ENCODE data around the gene ETV3.
A peak's percentile ranks its signal among the peaks of the same experiment; 100 is the strongest.
"Not testable (repeated sequence)": the region's sequence is repeated elsewhere in the genome, so short reads cannot be mapped to it uniquely, and the experiment has no call there.

ETV3 gene

GRCh38 chr1:157138220-157139051 lies at the start of gene ETV3:
Gene ETV3 (minus strand): TSS chr1:157138395. CDS start chr1:157136352, 2,043 bp downstream.
- peak; percentile 79 for DNase-seq (ENCODE audit: low read depth)

- no peak for DNase-seq (ENCODE audit: low read depth)
Observed at GRCh38 chr1:157186281-157186992, 48.2 kb upstream of the ETV3 start.

DNA sequence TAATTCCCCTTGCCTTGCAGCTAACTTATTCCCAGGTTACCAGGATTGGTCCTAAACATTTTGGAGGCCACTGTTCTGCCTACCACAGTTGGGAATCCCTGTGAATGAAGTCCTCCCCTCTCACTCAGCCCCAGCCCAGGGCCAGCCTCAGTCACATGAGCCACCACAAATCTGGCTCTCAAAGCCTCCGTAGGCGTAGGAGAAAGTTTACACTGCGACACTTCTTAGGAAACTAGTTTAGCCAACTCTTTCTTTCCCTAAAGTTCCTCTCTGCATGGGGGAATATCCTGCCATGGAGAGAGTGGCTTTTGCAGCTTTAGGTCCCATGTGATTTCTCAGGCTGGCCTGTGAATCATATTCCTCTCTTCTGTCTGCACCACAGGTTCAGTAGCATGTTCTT lies 45.7 kb upstream of the ETV3 start:
- DNase-seq (ENCODE audit: low read depth), result no peak

DNA sequence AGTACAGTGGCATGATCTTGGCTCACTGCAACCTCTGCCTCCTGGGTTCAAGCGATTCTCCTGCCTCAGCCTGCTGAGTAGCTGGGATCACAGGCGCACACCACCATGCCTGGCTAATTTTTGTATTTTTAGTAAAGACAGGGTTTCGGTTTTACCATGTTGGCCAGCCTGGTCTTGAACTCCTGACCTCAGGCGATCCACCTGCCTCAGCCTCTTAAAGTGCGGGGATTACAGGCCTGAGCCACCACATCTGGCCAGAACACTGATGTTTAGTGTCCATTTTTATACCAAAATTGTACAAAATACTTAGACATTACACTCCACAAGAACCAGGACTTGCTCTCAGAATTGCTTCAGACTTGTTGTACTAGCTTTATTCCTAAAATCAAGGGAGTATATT lies 44.2 kb upstream of the ETV3 start:
- not testable (repeated sequence) for DNase-seq (ENCODE audit: low read depth)

- no peak for DNase-seq (ENCODE audit: low read depth)
Observed at GRCh38 chr1:157181790-157182189, 43.6 kb upstream of the ETV3 start.

DNA sequence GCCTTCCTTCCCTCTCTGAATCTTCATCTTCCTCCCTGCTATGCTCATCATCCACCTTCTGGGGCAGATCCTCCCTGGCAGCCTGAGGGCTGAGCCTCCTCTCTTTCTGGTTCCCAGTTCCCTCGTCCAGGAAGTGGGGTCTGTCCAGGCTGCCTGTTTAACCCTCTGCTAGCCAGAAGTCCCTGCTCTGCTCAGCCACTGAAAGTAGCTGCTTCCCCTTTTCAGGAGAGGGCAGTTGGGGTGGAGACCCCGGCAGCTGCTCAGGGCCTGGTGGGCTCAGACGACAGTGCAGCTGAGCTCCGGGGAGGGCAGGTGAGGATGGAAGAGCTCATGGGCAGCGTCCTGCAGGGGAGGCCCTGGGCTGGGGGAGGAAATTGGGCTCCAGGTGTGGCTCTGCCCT lies 43.1 kb upstream of the ETV3 start:
- DNase-seq (ENCODE audit: low read depth), result no peak

DNA sequence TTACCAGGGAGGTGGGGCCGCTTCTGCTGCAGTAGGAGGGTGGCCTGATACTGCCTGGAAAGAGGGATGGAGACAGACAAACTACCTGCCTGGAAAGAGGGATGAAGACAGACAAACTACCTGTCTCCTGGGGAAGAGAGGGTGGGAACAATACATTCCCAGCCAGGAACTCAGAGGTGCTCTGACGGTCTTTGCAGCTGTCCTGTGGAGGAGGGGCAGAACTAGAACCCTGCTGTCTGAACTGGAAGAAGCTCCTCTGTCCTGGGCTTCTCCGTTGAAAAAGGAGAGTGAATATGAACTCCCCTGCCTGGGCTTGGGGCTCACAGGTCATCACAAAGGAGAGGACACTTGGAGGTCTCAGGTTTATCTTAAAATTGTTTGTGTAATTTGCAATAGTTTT lies 40.3 kb upstream of the ETV3 start:
- no peak for DNase-seq (ENCODE audit: low read depth)

GRCh38 chr1:157177733-157178394 lies 39.7 kb upstream of the ETV3 start:
- DNase-seq (ENCODE audit: low read depth), result no peak

GRCh38 chr1:157176591-157177121 lies 38.5 kb upstream of the ETV3 start:
- DNase-seq (ENCODE audit: low read depth), result no peak

DNA sequence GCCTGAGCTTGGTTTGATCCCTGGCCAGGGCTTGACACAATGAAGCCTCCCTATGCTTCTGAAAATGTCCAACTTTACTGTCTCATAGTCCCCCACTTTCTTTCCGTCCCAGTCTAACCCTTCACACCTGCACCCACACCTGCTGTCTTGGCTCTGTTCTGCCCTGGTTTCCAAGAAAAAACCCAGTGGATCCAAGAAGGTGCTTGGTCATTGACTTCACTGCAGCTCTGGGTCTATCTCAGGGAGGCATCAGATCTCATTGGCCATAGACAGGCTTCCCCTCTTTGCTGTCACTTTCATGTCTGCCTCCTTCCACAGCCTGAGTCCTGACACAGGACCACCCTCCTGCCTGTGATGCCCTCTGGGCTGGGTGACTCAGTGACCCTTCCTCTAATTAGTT lies 37.8 kb upstream of the ETV3 start:
- no peak for DNase-seq (ENCODE audit: low read depth)

- DNase-seq (ENCODE audit: low read depth), result no peak
Observed at GRCh38 chr1:157173900-157174410, 35.8 kb upstream of the ETV3 start.

- not testable (repeated sequence) for DNase-seq (ENCODE audit: low read depth)
Observed at GRCh38 chr1:157173241-157173640, 35.0 kb upstream of the ETV3 start.

DNA sequence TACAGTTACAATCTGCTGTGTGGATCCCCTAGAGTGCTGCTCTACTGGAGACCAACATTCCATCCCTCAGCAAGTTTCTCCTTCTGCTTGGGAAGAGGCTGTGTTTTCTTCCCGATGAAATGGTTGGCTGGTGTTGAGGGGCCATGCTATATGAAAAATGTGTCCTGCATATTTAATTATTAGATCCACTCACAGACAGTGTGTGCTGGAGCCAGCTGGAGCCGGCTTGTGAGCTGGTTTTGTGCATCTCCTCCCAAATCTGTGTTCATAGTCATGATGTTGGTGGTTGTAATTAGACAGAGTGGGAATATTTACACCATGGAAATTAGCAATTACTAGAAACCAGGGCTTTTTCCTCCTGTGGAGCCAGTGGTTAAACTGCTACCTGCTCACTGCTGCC lies 34.4 kb upstream of the ETV3 start:
- DNase-seq (ENCODE audit: low read depth), result not testable (repeated sequence)

- not testable (repeated sequence) for DNase-seq (ENCODE audit: low read depth)
Observed at GRCh38 chr1:157171903-157172503, 33.8 kb upstream of the ETV3 start.

DNA sequence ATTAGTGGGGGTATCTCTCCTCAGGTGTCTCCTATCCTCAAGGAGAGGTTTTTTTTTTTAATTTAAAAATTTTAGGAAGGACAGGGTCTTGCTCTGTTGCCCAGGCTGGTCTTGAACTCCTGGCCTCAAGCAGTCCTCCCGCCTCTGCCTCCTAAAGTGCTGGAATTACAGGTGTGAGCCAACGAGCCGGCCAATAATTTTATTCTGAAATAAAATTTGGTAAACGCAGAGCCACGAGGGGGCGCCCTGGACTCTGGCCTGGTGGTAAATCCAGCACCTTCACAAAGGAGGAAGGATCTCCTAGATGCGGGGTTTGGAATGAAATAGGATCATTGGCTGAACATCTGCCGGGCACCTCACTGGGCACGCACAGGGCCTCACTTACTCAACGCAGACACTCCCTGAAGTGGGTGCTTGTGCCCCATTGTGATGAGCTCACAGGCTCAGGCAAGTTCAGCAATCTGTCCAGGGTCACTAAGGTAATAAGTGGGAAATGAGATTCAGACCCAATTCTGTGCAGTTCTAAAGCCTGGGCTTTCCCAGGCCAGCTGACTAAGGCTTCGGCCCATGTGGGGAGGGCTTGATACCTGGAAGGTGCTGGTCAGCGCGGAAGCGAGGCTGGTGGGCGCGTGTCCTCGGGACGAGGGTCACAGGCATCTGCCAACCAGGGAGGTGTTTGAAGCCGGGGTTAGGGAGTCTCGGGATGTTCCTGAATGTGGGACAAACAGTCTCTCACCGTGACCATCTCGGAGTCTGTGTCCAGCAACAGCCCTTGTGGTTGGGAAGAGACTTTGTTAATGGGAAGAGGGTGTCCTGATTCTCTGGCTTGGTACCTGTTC lies 32.7 kb upstream of the ETV3 start:
- DNase-seq (ENCODE audit: low read depth), result no peak

GRCh38 chr1:157168015-157168414 lies 29.8 kb upstream of the ETV3 start:
- no peak for DNase-seq (ENCODE audit: low read depth)

DNA sequence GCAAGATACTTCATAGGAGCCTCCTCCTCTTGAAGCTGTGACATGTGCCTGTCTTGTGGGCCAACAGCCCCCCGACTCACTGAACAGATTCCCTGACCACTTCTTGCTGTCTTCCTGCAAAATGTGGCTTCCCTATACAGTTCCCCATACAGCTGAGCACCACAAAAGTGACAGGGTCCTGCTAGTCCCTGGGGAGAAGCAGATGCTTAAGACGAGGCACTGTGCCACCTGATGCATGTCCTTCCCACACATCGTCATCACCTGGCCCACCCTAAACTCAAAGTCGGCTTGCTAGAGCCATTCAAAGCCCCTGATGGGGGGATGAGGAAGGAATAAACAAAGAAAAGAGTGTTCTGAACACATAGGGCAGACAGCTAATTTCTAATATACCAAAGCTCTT lies 29.2 kb upstream of the ETV3 start:
- DNase-seq (ENCODE audit: low read depth), result no peak

DNA sequence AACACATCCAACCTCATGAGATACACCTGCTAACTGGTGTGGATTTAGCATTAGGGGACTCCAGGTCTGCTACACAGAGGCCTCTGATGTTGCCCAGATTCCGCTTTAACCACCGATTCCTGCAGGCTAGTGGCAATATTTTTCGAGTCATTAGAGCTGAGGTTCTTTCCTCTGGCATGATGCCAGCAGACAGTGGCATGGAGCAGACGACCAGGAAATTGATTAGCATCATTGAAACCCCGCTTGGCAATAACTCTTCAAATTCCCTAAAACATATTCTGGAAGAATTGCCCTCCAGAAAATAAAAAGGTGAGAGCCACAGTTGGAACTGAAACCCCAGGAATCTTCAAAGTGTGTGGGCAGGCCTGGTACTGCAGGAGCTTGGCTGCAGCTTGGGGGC lies 28.4 kb upstream of the ETV3 start:
- no peak for DNase-seq (ENCODE audit: low read depth)

DNA sequence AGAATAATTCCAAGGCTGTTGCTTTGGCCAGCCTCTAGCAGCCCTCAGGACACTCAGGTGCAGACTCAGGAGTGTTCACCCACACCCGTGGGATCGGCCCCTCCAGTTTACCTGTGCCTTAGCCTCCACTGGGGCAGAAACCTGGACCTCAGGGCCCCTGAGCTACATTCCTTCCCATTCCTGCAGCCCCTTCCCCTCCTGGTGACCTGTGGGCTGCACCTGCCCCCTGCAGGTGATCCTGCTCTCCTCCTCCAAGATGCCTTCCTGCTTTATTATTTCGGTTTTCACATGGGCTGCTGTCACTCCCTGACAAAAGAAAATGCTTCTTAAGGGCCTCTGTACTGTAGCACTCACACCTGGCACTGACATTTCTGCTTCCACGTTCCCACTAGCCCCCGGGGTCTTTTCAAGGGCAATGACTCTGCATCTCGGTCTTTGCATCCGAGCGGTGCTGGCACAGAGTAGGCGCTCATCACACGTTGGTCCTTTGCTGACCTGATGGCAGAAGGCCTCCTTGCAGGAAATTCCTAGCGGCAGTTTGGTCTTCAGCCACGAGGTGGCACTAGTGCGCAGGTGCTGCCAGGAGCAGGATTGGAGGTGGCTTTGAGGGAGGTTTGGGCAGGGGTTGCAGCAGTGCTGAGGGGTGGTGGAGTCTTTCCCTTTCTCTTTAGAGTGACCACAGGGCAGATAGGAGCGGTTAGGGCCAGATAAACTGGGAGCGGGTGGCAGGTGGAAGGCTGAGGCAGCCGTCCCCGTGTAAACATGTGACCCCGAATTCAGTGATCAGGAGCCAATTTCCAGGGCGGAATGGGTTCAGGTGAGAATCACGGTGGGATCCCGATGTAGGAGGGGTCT lies 25.3 kb upstream of the ETV3 start:
- DNase-seq (ENCODE audit: low read depth), result peak; percentile 38

DNA sequence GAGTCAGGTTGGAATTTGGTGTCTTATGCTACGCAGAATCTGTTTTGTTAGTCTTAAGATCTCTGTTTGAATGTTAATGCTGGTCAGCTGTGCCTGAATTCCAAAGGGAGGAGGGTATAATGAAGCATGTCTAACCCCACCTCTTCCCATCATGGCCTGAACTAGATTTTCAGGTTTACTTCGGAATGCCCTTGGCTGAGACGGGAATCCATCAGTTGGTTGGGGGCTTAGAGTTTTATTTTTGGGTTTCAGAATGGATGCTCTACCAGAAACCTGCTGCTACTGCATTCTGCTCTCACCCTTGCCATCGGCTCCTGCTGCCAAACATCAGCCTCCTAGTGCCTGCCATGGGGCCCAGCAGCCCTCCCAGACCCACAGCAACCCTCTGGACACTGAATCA lies 24.1 kb upstream of the ETV3 start:
- no peak for DNase-seq (ENCODE audit: low read depth)
